ENCODE results near the gene NUP58.

Gene NUP58, protein sequence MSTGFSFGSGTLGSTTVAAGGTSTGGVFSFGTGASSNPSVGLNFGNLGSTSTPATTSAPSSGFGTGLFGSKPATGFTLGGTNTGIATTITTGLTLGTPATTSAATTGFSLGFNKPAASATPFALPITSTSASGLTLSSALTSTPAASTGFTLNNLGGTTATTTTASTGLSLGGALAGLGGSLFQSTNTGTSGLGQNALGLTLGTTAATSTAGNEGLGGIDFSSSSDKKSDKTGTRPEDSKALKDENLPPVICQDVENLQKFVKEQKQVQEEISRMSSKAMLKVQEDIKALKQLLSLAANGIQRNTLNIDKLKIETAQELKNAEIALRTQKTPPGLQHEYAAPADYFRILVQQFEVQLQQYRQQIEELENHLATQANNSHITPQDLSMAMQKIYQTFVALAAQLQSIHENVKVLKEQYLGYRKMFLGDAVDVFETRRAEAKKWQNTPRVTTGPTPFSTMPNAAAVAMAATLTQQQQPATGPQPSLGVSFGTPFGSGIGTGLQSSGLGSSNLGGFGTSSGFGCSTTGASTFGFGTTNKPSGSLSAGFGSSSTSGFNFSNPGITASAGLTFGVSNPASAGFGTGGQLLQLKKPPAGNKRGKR

DNA sequence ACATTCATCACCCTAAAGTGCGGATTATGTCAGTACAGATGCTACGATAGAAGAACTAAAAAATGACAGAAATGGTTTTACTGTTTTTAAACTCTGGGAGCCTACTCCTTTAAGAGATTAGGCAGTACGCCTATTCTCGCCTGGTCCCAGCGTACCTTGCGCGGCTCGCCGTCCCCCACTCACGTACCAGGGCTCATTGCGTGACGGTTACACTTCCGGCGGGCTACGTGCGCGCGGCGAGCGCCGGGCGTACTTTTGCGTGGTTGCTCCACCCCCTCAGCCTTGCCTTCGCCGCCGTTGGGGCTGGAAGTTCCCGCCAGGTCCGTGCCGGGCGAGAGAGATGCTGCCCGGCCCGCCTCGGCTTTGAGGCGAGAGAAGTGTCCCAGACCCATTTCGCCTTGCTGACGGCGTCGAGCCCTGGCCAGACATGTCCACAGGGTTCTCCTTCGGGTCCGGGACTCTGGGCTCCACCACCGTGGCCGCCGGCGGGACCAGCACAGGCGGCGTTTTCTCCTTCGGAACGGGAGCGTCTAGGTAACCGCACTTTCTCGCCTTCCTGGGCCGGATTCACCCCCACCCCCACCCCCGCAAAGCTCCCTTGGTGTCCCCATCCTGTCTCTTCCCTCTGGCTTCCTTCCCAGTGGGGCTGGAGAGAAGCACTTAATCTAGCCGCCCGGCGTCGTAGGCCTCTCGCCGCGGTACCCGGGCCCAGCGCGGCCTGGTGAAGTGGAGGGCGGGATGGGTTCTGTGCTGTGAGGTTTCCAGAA lies at the start of gene NUP58:
TSS of gene NUP58 (plus strand) at position 279 of the 767 bp plus-strand sequence. CDS start at position 428, 149 bp downstream.
- TF ChIP-seq CSDC2 (CRISPR knock-in tag; IDR thresholded peaks at IDR 0.05) (no peak), ZNF8 (CRISPR knock-in tag; IDR thresholded peaks at IDR 0.05) (no peak; the same call in 1 of the 2 replicates)
- TF ChIP-seq, protein P1, sequence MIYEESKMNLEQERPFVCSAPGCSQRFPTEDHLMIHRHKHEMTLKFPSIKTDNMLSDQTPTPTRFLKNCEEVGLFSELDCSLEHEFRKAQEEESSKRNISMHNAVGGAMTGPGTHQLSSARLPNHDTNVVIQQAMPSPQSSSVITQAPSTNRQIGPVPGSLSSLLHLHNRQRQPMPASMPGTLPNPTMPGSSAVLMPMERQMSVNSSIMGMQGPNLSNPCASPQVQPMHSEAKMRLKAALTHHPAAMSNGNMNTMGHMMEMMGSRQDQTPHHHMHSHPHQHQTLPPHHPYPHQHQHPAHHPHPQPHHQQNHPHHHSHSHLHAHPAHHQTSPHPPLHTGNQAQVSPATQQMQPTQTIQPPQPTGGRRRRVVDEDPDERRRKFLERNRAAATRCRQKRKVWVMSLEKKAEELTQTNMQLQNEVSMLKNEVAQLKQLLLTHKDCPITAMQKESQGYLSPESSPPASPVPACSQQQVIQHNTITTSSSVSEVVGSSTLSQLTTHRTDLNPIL (CRISPR knock-in tag; IDR thresholded peaks at IDR 0.05; ENCODE audit: low read depth): no peak
- TF ChIP-seq, protein P2, sequence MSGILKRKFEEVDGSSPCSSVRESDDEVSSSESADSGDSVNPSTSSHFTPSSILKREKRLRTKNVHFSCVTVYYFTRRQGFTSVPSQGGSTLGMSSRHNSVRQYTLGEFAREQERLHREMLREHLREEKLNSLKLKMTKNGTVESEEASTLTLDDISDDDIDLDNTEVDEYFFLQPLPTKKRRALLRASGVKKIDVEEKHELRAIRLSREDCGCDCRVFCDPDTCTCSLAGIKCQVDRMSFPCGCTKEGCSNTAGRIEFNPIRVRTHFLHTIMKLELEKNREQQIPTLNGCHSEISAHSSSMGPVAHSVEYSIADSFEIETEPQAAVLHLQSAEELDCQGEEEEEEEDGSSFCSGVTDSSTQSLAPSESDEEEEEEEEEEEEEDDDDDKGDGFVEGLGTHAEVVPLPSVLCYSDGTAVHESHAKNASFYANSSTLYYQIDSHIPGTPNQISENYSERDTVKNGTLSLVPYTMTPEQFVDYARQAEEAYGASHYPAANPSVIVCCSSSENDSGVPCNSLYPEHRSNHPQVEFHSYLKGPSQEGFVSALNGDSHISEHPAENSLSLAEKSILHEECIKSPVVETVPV (CRISPR knock-in tag; IDR thresholded peaks at IDR 0.05): no peak

DNA sequence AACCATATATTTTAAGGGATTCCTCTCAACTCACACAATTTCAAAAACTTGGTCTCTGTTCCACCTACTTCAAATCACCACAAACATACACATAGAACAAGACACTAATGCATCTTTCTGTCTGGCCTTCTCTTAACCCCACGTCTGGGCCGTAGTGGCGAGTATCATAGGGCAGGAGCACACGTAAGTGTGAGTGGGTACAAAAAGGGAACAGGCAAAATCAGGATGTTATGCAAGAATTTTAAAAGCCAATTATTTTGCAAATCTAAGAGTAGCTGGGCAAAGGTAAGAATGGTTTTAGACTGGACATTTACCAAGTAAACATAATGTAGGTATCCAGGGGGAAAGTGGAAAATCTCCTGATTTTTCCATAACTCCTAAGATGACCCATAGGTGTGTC lies 49.2 kb upstream of the NUP58 start:
- ATAC-seq: no peak
- TF ChIP-seq, protein P2 (CRISPR knock-in tag; IDR thresholded peaks at IDR 0.05): no peak
- TF ChIP-seq GLIS3 (CRISPR knock-in tag; IDR thresholded peaks at IDR 0.05) (no peak), ZNF8 (CRISPR knock-in tag; IDR thresholded peaks at IDR 0.05) (no peak), OSR1 (CRISPR knock-in tag; IDR thresholded peaks at IDR 0.05) (no peak)
- TF ChIP-seq, protein P3, sequence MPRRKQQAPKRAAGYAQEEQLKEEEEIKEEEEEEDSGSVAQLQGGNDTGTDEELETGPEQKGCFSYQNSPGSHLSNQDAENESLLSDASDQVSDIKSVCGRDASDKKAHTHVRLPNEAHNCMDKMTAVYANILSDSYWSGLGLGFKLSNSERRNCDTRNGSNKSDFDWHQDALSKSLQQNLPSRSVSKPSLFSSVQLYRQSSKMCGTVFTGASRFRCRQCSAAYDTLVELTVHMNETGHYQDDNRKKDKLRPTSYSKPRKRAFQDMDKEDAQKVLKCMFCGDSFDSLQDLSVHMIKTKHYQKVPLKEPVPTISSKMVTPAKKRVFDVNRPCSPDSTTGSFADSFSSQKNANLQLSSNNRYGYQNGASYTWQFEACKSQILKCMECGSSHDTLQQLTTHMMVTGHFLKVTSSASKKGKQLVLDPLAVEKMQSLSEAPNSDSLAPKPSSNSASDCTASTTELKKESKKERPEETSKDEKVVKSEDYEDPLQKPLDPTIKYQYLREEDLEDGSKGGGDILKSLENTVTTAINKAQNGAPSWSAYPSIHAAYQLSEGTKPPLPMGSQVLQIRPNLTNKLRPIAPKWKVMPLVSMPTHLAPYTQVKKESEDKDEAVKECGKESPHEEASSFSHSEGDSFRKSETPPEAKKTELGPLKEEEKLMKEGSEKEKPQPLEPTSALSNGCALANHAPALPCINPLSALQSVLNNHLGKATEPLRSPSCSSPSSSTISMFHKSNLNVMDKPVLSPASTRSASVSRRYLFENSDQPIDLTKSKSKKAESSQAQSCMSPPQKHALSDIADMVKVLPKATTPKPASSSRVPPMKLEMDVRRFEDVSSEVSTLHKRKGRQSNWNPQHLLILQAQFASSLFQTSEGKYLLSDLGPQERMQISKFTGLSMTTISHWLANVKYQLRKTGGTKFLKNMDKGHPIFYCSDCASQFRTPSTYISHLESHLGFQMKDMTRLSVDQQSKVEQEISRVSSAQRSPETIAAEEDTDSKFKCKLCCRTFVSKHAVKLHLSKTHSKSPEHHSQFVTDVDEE (CRISPR knock-in tag; IDR thresholded peaks at IDR 0.05): no peak

More for the DNA sequence above, at the start of gene NUP58:
- peak; percentile 100 for ATAC-seq

DNA sequence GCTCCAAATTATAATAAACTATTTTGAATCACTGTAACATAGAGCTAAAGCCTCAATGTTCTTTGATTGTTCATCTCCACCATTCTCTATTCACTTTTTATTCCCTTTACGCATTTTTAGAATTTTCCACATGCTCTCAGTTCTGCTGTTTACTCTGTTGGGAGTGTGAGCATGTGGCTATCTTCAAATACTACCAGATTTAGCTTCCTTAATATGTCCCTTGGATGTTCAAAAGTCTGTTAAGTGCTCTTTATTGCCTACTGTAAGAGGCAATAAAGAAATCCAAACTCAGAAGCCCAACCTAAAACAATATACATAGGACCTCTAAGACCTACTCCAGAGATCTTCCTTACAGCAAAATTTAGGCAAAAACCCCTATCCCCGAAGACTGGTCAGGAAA lies 48.7 kb upstream of the NUP58 start:
- no peak for TF ChIP-seq CSDC2 (CRISPR knock-in tag; IDR thresholded peaks at IDR 0.05)
- TF ChIP-seq ZNF565 (CRISPR knock-in tag; conservative IDR thresholded peaks at IDR 0.05; ENCODE audit: low read depth): no peak
- no peak for TF ChIP-seq PPARA (CRISPR knock-in tag; IDR thresholded peaks at IDR 0.05; ENCODE audit: borderline replicate concordance)
- TF ChIP-seq, protein P4, sequence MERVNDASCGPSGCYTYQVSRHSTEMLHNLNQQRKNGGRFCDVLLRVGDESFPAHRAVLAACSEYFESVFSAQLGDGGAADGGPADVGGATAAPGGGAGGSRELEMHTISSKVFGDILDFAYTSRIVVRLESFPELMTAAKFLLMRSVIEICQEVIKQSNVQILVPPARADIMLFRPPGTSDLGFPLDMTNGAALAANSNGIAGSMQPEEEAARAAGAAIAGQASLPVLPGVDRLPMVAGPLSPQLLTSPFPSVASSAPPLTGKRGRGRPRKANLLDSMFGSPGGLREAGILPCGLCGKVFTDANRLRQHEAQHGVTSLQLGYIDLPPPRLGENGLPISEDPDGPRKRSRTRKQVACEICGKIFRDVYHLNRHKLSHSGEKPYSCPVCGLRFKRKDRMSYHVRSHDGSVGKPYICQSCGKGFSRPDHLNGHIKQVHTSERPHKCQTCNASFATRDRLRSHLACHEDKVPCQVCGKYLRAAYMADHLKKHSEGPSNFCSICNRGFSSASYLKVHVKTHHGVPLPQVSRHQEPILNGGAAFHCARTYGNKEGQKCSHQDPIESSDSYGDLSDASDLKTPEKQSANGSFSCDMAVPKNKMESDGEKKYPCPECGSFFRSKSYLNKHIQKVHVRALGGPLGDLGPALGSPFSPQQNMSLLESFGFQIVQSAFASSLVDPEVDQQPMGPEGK (CRISPR knock-in tag; IDR thresholded peaks at IDR 0.05; ENCODE audit: borderline replicate concordance): no peak
- TF ChIP-seq, protein P3 (CRISPR knock-in tag; IDR thresholded peaks at IDR 0.05): no peak
- no peak for TF ChIP-seq ISL1 (CRISPR knock-in tag; IDR thresholded peaks at IDR 0.05)
- no peak for TF ChIP-seq TCF4 (CRISPR knock-in tag; IDR thresholded peaks at IDR 0.05; ENCODE audit: borderline replicate concordance)
- no peak for TF ChIP-seq ZFP3 (CRISPR knock-in tag; IDR thresholded peaks at IDR 0.05)
- no peak for TF ChIP-seq ESRRG (CRISPR knock-in tag; IDR thresholded peaks at IDR 0.05)
- TF ChIP-seq TOX (CRISPR knock-in tag; IDR thresholded peaks at IDR 0.05; ENCODE audit: borderline replicate concordance): no peak
- no peak for ATAC-seq

Measured in SK-N-SH treated with all-trans-retinoic acid at 6 μM for 48 hours (cell line).